Activated effector memory CD4-positive, alpha-beta T cell treated with anti-CD3 and anti-CD28 coated beads, Interleukin-2, amount 50 U/mL, for 16 hours (primary cell): ENCODE data around the gene ADIPOQ.
"Not testable (repeated sequence)": the region's sequence is repeated elsewhere in the genome, so short reads cannot be mapped to it uniquely, and the experiment has no call there.

Source experiments
- DNase-seq: peaks from one replicate; pipeline ENCODE4 v3.0.0-alpha.2; 2020

Gene ADIPOQ

DNA sequence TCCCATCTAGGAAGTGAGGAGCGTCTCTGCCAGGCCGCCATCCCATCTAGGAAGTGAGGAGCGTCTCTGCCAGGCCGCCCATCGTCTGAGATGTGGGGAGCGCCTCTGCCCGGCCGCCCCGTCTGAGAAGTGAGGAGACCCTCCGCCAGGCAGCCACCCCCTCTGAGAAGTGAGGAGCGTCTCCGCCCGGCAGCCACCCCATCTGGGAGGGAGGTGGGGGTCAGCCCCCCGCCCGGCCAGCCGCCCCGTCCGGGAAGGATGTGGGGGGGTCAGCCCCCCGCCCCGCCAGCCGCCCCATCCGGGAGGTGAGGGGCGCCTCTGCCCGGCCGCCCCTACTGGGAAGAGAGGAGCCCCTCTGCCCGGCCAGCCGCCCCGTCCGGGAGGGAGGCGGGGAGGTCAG lies 31.3 kb downstream of the ADIPOQ start:
- not testable (repeated sequence) for DNase-seq

DNA sequence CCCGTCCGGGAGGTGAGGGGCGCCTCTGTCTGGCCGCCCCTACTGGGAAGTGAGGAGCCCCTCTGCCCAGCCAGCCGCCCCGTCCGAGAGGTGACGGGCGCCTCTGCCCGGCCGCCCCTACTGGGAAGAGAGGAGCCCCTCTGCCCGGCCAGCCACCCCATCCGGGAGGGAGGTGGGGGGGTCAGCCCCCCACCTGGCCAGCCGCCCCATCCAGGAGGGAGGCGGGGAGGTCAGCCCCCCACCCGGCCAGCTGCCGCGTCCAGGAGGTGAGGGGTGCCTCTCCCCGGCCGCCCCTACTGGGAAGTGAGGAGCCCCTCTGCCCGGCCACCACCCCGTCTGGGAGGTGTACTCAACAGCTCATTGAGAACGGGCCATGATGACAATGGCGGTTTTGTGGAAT lies 31.7 kb downstream of the ADIPOQ start:
- DNase-seq: not testable (repeated sequence)

DNA sequence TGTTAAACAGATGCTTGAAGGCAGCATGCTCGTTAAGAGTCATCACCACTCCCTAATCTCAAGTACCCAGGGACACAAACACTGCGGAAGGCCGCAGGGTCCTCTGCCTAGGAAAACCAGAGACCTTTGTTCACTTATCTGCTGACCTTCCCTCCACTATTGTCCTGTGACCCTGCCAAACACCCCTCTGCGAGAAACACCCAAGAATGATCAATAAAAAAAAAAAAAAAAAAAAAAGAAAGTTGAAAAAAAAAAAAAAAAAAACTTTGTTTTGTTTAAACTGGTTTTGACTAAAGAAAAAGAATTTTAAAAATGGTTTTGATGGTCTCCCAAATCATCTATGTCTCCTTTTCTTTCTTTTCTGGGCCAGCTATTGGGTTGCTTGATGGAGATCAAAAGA lies 32.3 kb downstream of the ADIPOQ start:
- DNase-seq: not testable (repeated sequence)

DNA sequence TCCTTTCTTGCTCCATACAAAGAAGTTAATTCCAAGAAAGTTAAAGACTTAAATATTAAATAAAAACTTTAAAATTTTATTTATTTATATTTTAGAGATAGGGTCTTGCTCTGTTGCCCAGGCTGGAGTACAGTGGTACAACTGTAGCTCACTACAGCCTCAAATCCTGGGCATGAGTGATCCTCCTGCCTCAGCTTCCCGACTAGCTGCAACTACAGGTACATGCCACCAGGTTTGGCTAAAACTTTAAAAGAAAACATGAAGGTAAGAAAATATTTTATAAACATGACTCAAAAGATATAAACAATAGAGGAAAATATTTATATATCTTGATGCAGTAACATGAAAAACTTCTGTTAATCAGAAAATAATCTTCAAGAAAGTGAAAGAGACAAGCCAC lies 33.2 kb downstream of the ADIPOQ start:
- DNase-seq: no peak

DNA sequence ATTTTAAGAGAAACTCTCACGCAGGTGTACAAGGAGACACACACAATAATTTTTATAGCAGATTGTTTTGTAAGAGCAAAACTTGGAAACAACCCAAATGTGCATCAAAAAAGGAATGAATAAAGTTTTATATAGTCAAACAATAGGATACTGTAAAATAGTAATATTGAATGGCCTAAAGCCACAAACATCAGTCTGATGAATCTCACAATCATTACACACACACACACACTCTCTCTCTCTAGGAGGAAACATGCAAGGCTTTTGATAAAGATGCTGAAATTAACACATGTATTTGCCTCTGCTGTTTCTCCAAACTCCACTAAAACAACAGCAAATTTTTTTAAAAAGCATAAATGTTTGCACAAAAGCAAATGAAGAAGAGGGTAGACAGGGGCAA lies 37.3 kb downstream of the ADIPOQ start:
- no peak for DNase-seq

DNA sequence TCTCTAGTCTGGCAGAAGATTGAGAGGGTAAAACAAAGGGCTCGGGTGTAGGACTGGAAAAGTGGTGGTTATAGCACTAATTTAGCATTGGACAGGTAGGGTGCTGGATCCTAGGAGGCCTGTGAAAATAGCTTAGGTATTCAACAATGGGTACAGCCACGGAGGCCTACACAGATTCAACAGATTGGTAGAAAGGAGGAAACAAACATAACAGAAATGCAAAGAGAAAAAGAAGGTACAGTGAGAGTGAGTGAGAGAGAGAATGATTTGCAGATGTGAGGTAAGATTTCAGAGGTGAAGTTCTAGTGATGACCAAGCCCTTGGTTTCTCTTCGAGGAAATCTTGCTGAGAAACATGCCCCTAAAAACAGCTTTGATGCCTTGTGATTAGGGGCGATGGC lies 37.9 kb downstream of the ADIPOQ start:
- no peak for DNase-seq

DNA sequence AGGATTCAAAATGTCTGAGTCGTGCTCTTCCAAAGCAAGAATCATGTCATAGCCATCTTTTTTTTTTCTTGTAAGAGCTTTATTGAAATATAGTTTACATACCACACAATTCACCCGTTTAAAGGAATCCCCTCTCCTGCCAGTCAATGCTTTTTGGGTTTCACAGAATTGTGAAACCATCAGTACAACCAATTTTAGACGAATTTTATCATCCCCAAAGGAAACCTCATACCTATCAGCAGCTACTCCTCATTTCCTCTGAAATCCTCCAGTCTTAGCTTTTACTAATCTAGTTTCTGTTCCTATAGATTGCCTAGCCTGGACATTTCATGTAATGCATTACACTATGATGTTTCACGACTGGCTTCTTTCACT lies 39.6 kb downstream of the ADIPOQ start:
- no peak for DNase-seq

DNA sequence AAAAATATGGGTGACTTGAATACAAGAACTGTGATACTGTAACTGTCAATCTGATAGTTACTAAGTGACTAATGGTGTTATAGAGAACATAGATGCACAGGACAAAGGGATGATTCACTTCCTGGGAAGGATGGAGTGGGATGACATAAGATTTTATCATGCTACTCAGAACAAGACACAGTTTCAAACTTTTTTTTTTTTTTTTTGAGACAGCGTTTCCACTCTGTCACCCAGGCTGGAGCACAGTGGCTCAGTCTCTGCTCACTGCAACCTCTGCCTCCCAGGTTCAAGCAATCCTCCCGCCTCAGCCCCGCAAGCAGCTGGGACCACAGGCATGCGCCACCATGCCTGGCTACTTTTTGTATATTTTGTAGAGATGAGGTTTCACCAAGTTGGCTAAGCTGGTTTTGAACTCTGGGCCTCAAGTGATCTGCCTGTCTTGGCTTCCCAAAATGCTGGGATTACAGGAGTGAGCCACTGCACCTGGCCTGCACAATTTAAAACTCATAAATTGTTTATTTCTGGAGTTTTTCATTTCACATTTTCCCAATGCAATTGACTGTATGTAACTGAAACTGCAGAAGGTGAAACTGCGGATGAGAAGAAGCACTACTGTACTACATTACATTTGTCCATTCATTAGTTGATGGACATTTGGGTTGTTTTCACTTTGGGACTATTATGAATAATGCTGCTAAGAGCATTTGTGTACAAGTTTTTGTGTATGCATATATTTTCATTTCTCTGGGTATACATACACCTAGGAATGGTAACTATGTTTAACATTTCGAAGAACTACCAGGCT lies 40.6 kb downstream of the ADIPOQ start:
- DNase-seq: peak; percentile 78

DNA sequence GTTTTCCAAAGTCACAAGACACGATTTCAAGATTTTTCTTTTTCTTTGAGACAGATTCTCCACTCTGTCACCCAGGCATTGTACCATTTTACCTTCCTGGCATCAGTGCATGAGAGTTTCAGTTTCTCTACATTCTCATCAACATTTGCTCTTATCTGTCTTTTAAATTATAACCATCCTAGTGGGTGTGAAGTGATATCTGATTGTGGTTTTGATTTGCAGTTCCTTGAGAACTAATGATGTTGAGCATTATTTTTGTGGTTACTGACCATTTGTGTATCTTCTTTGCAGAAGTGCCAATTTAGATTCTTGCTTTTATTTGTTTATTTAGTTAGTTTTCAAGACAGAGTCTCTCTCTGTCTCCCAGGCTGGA lies 41.2 kb downstream of the ADIPOQ start:
- DNase-seq: no peak

DNA sequence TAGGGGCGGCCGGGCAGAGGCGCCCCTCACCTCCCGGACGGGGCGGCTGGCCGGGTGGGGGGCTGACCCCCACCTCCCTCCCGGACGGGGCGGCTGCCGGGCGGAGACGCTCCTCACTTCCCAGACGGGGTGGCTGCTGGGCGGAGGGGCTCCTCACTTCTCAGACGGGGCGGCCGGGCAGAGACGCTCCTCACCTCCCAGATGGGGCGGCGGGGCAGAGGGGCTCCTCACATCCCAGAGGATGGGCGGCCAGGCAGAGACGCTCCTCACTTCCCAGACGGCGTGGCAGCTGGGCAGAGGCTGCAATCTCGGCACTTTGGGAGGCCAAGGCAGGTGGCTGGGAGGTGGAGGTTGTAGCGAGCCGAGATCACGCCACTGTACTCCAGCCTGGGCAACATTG lies 42.4 kb downstream of the ADIPOQ start:
- not testable (repeated sequence) for DNase-seq

DNA sequence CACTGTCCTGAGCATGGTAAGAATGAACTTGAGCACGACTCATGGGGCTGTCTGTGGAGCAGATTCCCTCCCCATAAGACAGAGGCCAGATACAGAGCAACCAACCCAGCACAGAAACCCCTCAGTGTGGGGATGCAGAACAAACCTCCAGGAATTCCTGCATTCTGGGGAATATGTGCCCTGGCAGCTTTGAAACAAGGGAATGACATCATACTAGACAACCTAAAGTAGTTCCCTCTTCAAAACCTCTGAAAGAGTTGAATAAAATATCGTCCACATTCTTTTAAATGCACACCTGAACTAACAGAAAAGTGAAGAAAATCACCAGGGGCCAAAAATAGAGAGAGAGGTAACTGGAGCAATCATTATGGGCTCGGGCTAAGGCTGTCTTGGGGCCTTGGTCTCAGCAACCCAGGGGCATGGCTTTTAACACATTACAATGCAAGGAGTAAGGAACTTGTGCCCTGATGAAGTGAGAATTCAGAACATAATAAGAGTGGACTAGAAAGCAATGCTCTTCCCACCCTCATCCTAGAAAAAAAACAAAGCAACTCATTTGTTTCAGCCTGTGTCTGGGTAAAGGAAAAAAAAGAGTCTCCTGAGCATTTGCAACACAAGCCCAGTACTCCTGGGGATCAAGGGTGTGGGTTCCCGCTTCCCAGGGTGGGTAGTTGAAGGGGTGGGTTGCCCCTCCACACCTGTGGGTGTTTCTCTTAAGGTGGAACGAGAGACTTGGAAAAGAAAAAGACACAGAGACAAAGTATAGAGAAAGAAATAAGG lies 43.9 kb downstream of the ADIPOQ start:
- DNase-seq: no peak

DNA sequence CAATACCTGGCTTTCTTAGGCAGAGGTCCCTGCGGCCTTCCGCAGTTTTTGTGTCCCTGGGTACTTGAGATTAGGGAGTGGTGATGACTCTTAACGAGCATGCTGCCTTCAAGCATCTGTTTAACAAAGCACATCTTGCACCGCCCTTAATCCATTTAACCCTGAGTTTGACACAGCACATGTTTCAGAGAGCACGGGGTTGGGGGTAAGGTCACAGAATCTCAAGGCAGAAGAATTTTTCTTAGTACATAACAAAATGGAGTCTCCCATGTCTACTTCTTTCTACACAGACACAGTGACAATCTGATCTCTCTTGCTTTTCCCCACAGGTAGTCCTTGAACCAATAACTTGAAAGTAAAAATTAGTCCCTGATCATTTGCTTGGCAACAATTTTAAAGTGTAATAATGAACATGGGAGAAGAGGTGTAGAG lies 45.0 kb downstream of the ADIPOQ start:
- not testable (repeated sequence) for DNase-seq

DNA sequence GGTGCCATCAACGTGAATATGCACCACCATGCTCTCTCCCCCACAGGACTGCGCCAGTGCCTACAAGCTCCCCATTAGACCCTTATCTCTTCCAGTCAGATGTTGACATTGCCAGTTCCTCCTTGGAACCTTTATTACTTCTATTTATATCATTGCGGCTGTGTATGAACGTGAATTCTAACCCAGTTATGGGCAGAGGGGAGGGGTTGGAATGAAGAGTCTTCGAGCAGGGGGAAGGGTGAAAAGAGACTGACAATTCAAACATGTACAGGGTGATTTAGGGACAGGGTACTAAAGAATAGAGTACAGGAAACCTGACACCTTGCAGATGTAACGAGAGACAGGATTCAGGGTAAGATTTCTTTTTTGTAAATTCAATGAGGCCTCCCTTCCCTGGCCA lies 46.1 kb downstream of the ADIPOQ start:
- DNase-seq: no peak

DNA sequence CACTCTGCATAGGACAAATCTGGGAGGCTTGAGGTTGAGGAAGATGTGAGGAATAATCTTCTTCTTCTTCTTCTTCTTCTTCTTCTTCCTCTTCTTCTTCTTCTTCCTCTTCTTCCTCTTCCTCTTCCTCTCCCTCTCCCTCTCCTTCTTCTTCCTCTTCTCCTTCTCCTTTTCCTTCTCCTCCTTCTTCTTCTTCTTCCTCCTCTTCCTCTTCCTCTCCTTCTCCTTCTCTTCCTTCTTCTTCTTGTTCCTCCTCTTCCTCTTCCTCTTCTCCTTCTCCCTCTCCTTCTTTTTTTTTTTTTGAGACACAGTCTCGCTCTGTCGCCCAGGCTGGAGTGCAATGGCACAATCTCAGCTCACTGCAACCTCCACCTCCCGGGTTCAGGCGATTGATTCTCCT lies 47.2 kb downstream of the ADIPOQ start:
- DNase-seq: not testable (repeated sequence)

DNA sequence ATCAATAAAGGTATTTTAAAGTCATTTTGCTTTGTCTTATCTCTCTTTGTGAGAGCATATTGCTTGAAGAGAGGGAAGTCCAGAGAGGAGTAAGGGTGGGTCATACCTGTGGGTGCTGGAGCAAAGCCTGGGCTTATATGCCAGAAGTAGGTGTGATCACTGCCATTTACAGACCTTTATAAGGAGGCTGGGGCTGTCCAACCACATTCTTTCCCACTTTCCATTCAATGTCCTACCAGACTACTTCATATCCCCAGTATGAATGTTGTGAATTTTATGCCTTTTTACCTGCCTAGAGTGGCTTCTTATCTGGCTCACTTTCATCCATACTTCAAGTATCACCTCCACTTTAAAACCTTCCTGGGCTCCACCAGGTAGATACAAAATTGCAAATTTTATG lies 48.4 kb downstream of the ADIPOQ start:
- DNase-seq: no peak

DNA sequence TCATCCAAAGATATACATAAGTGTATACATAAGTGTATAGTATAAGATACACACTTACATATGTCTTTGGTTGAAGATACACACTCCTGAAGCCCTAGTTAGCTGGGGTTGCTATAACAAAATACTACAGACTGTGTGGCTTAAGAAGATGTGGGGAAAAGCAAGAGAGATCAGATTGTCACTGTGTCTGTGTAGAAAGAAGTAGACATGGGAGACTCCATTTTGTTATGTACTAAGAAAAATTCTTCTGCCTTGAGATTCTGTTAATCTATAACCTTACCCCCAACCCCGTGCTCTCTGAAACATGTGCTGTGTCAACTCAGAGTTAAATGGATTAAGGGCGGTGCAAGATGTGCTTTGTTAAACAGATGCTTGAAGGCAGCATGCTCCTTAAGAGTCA lies 50.6 kb downstream of the ADIPOQ start:
- DNase-seq: not testable (repeated sequence)

DNA sequence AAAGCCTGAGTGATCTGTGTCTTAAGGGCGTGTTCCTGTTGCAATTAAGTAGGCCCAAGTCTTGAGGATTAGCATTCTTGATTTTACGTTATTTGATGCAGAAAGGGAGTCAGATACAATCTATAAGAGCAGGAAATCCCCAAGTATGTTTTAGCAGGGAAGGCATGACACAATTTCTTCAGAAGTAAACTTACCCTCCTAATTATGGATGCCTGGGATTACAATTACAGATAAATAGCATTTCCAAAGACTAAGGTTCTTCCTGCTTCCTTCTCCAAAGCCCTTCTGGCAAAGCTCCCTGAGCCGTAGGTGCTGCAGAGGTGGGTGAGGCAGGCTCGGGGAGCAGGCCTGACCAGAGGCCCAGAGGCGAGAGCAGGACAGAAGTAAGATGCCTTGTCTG lies 52.9 kb downstream of the ADIPOQ start:
- DNase-seq: no peak

DNA sequence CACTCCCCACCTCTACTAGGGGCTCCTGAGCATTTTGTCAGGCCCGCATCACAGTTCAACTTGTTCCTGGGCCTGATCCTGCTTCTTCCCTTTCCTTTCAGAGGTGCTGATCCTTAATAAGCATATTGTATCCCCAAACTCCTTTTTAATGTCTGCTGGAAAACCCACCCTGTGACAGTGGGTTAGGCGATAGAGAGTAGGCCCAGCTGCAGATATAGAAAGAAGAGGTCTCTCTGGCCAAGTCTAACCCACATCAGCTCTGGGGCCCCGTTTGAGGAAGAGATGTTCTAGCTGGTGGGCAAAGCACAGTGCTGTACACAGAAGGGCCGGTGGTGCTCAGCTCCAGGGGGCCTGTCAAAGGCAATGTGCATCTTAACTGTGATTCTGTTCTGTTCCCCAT lies 53.5 kb downstream of the ADIPOQ start:
- no peak for DNase-seq

DNA sequence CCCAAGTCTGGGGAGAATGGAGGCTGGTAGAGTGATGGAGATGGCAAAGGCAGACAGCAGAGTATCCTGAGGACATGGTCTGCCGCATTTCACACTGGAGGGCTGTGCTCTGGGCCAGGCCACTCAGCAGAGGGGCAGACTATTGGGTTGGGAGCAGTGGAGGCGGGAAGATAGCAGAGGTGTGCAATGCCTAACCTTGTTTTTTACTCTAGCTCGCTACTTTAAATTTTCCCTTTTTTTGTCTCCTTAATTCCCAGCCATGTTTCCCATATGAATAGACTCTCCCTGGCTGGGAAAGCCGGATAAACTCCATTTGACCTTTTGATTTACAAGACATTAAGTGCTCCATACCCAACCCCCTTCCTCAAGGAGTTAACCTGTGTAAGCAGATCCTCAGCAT lies 54.4 kb downstream of the ADIPOQ start:
- DNase-seq: no peak

DNA sequence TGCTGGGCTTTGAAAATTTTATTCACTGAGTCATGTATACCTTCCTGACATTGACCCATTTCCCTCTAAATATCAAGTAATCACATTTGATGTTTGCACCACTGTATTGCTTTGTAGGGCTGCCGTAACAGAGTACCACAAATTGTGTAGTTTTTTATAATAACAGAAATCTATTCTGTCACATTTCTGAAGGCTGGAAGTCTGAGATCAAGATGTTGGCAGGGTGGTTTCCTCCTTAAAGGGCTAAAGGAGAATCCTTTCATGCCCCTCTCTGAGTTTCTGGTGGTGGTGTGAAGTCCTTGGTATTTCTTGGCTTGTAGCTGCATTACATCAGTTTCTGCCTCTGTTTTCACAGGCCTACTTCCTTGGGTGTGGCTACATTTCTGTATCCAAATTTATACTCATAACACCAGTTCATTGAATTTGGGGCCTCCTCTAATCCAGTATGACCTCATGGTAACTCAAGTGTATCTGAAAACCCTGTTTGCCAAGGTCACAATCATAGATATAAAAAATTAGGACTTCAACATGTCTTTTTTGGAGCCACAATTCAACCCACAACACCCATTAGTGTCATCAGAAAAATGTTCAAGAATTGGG lies 58.7 kb downstream of the ADIPOQ start:
- DNase-seq: no peak

DNA sequence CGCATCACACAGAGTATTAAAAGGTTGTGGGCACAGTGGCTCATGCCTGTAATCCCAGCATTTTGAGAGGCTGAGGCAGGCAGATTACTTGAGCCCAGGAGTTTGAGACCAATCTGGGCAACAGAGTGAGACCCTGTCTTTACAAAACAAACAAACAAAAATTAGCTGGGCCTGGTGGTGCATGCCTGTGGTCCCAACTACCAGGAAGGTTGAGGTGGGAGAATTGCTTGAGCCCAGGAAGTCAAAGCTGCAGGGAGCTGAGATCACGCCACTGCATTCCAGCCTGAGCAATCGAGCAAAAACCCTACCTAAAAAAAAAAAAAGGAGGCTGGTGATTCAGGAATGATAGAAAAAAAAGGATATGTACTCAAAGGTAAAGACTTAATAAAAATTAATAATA lies 59.6 kb downstream of the ADIPOQ start:
- DNase-seq: no peak

DNA sequence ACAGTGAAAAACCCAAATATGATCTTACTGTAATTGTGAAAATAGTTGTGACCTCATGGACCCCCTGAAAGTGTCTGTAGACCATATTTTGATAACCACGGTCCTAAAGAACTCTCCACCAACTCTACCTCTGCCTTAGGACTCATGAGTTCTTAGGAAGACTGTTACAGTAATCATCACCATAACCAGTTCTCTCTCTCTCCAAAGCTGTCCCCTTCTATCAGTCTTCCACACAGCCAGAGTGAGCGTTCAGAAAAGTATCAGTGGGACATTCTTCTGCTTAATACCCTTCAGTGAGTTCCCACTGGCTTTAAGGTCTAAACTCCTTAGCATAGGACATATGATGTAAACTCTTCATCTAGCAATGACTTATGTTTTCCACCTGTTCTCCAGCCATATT lies 60.2 kb downstream of the ADIPOQ start:
- no peak for DNase-seq

DNA sequence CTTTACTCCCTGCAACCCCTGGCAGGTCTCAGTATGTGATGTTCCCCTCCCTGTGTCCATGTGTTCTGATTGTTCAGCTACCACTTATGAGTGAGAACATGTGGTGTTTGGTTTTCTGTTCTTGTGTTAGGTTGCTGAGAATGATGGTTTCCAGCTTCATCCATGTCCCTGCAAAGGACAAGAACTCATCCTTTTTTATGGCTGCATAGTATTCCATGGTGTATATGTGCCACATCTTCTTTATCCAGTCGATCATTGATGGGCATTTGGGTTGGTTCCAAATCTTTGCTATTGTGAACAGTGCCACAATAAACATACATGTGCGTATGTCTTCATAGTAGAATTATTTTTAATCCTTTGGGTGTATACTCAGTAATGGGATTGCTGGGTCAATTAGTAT lies 61.2 kb downstream of the ADIPOQ start:
- not testable (repeated sequence) for DNase-seq

DNA sequence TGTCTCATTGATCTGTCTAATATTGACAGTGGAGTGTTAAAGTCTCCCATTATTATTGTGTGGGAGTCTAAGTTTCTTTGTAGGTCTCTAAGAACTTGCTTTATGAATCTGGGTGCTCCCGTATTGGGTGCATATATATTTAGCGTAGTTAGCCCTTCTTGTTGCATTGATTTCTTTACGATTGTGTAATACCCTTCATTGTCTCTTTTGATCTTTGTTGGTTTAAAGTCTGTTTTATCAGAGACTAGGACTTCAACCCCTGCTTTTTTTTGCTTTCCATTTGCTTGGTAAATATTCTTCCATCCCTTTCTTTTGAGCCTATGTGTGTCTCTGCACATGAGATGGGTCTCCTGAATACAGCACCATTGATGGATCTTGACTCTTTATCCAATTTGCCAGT lies 64.6 kb downstream of the ADIPOQ start:
- DNase-seq: not testable (repeated sequence)
